SU-DHL-6 (cell line): ENCODE data around the gene ALG6.
"Not testable (repeated sequence)": the region's sequence is repeated elsewhere in the genome, so short reads cannot be mapped to it uniquely, and the experiment has no call there.

Source experiments
- H2AFZ ChIP-seq: fragments of 200-600 bp; sonication (generic); 2 replicates; pipeline ENCODE4 v1.6.1; 2014; ENCODE audit warnings: low read depth, mild to moderate bottlenecking, moderate library complexity, mixed read lengths, antibody characterized with exemption, low read length; ENCODE audit not compliant: severe bottlenecking
- H3F3A ChIP-seq: fragments of 200-600 bp; shearing (Covaris generic); 2 replicates; pipeline ENCODE4 v1.6.0; 2016; ENCODE audit warnings: antibody characterized with exemption, mild to moderate bottlenecking; ENCODE audit not compliant: insufficient read depth
- H3K27ac ChIP-seq: fragments of 200-600 bp; sonication (generic); 2 replicates; pipeline ENCODE4 v1.5.1; 2016; ENCODE audit warnings: low read depth, mild to moderate bottlenecking, low read length, moderate library complexity, mixed read lengths
- H3K27me3 ChIP-seq: fragments of 200-600 bp; sonication (generic), shearing (Covaris generic); 2 replicates; pipeline ENCODE4 v1.6.0; 2014; ENCODE audit warnings: mild to moderate bottlenecking, low read length
- H3K36me3 ChIP-seq: fragments of 200-600 bp; sonication (generic); 2 replicates; pipeline ENCODE4 v1.6.1; 2014; ENCODE audit warnings: mild to moderate bottlenecking, low read length, mixed read lengths
- H3K4me2 ChIP-seq: fragments of 300-600, 200-600 bp; shearing (Covaris generic), sonication (generic); 2 replicates; pipeline ENCODE4 v1.6.0; 2014; ENCODE audit warnings: low read length, low read depth, mild to moderate bottlenecking; ENCODE audit not compliant: poor library complexity, severe bottlenecking
- H3K4me3 ChIP-seq: fragments of 200-600 bp; sonication (generic); 2 replicates; pipeline ENCODE4 v1.5.1; 2014; ENCODE audit warnings: antibody characterized with exemption, low read length, mild to moderate bottlenecking, mixed read lengths; ENCODE audit not compliant: insufficient read depth, poor library complexity, severe bottlenecking
- H3K79me2 ChIP-seq: fragments of 200-600 bp; sonication (generic); 2 replicates; pipeline ENCODE4 v1.6.1; 2014; ENCODE audit warnings: mild to moderate bottlenecking, low read length, moderate library complexity; ENCODE audit not compliant: insufficient read depth
- H3K9ac ChIP-seq: fragments of 200-600 bp; sonication (generic); 2 replicates; pipeline ENCODE4 v1.7.0; 2014; ENCODE audit warnings: mild to moderate bottlenecking, low read length
- H3K9me2 ChIP-seq: fragments of 200-600 bp; sonication (generic); replicated peaks from 2 replicates; pipeline ENCODE4 v1.6.1; 2014; ENCODE audit warnings: low read length; ENCODE audit not compliant: insufficient read depth
- H3K9me3 ChIP-seq: fragments of 200-600 bp; sonication (generic); 2 replicates; pipeline ENCODE4 v1.6.1; 2014; ENCODE audit warnings: low read length, mixed read lengths; ENCODE audit not compliant: insufficient read depth
- H4K20me1 ChIP-seq: fragments of 200-600 bp; sonication (generic); 2 replicates; pipeline ENCODE4 v1.6.1; 2014; ENCODE audit warnings: low read depth, mild to moderate bottlenecking, antibody characterized with exemption, low read length, moderate library complexity, mixed read lengths
- EZH2phosphoT487 ChIP-seq: fragments of 200-600 bp; sonication (generic), shearing (Covaris generic); conservative IDR thresholded peaks from 2 replicates; pipeline ENCODE4 v1.6.1; 2018; ENCODE audit warnings: mild to moderate bottlenecking, antibody characterized with exemption, low read length, moderate library complexity, mixed read lengths
- TF ChIP-seq, protein P1 (sequence below): fragments of 200-600 bp; sonication (generic); IDR thresholded peaks from one replicate; pipeline ENCODE4 v1.5.1; 2017; ENCODE audit warnings: antibody characterized with exemption, mild to moderate bottlenecking, low read length, moderate library complexity; ENCODE audit not compliant: insufficient read depth, poor library complexity, severe bottlenecking

Gene ALG6

DNA sequence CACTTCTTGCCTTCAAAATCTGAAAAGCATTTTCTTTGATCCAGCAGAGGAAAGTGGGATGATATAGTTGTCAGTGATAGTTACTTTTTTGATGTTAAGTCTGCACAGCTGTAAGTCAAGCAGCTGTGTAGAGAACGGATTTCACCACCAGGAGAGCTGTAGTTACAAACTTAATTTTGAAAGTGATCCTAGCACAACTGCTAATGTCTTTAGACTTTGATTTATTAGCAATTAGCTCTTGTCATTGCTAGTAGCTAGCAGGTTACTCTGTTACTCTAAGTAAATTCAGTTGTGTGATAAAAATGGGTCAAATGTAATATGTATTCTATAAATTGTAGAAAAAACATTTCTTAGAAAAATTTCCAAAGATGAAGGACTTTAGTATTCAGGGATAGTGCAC lies 46.0 kb downstream of the ALG6 start:
- Histone ChIP-seq H3K9ac (no peak overlapping the region), H3K4me2 (no peak overlapping the region), H3K27ac (no peak overlapping the region), H3K79me2 (no peaks in the 10 kb centered on the region), H3K36me3 (peaks cover 16% of the 10 kb centered on the region; the same call in 1 of the 2 replicates), H4K20me1 (no peaks in the 10 kb centered on the region), H3K4me3 (no peak overlapping the region), H3K27me3 (no peaks in the 10 kb centered on the region), H3K9me3 (no peaks in the 10 kb centered on the region), H3F3A (no peaks in the 10 kb centered on the region), H2AFZ (no peak overlapping the region), H3K9me2 (no peaks in the 10 kb centered on the region)
- no peak for TF ChIP-seq EZH2phosphoT487

DNA sequence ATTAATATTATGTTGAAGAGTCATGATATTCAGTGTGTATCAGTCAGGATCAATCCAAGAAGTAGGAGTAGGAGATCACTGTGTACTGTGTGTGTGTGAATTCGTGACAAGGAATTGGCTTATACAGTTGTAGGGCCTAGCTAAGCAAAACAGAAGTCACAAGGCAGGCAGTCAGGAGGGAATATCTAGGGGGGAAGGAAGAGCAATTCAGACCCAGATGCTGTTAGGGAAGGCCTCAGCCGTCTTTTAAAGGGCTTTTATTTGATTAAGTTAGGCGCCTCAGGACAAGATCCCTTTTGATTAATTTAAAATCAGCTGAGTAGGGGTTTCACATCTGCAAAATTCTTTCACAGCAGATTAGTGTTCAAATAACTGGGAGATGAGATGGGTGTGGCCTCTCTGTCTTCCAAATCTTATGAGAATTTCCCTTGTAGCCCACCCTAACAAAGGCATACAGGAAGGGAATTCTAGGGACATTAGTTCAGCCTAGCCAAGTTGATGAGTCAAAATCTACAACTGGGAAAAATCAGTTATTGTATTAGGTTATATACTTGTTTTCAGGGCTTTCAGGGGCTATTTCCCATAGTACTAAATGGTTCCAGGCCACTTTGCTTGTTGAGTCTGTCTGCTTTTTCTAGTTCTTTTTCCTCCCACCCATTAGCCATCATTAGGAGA lies 47.4 kb downstream of the ALG6 start:
- H3K9me3 ChIP-seq: no peaks in the 10 kb centered on the region
- no peak overlapping the region for H3K27ac ChIP-seq
- no peak overlapping the region for H3K4me3 ChIP-seq
- H3K4me2 ChIP-seq: no peak overlapping the region
- no peaks in the 10 kb centered on the region for H3K27me3 ChIP-seq
- no peaks in the 10 kb centered on the region for H3F3A ChIP-seq
- TF ChIP-seq, protein P1, sequence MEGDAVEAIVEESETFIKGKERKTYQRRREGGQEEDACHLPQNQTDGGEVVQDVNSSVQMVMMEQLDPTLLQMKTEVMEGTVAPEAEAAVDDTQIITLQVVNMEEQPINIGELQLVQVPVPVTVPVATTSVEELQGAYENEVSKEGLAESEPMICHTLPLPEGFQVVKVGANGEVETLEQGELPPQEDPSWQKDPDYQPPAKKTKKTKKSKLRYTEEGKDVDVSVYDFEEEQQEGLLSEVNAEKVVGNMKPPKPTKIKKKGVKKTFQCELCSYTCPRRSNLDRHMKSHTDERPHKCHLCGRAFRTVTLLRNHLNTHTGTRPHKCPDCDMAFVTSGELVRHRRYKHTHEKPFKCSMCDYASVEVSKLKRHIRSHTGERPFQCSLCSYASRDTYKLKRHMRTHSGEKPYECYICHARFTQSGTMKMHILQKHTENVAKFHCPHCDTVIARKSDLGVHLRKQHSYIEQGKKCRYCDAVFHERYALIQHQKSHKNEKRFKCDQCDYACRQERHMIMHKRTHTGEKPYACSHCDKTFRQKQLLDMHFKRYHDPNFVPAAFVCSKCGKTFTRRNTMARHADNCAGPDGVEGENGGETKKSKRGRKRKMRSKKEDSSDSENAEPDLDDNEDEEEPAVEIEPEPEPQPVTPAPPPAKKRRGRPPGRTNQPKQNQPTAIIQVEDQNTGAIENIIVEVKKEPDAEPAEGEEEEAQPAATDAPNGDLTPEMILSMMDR: no peak
- no peak for TF ChIP-seq EZH2phosphoT487
- no peaks in the 10 kb centered on the region for H3K9me2 ChIP-seq
- no peaks in the 10 kb centered on the region for H4K20me1 ChIP-seq
- no peaks in the 10 kb centered on the region for H3K79me2 ChIP-seq
- H3K36me3 ChIP-seq: peaks cover 25% of the 10 kb centered on the region; the same call in 1 of the 2 replicates
- H3K9ac ChIP-seq: no peak overlapping the region
- no peak overlapping the region for H2AFZ ChIP-seq

DNA sequence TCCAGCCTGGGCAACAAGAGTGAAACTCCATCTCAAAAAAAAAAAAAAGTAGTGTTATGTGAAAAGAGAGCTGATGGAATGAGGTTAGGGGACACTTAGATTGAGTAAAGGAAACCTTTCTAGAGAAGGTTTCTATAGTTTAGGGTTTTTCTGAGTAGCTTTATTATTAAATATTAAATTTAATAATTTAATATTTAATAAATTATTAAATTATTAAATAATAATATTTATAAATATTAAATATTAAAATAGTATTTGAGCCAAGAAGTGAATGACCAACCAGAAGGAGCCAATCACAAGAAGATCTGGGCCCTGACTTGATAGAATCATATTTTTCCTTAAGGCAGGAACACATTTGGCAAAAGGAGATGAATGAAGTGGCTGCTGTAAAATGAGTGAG lies 50.7 kb downstream of the ALG6 start:
- Histone ChIP-seq H3K4me3 (no peak overlapping the region), H4K20me1 (no peaks in the 10 kb centered on the region), H3K36me3 (peaks cover 22% of the 10 kb centered on the region; the same call in 1 of the 2 replicates), H3K79me2 (no peaks in the 10 kb centered on the region), H3K9ac (no peak overlapping the region), H3K9me2 (no peaks in the 10 kb centered on the region), H3K4me2 (no peak overlapping the region), H3K9me3 (no peaks in the 10 kb centered on the region), H3K27ac (no peak overlapping the region), H3K27me3 (no peaks in the 10 kb centered on the region), H2AFZ (no peak overlapping the region), H3F3A (no peaks in the 10 kb centered on the region)
- TF ChIP-seq EZH2phosphoT487: no peak
- TF ChIP-seq, protein P1: no peak

DNA sequence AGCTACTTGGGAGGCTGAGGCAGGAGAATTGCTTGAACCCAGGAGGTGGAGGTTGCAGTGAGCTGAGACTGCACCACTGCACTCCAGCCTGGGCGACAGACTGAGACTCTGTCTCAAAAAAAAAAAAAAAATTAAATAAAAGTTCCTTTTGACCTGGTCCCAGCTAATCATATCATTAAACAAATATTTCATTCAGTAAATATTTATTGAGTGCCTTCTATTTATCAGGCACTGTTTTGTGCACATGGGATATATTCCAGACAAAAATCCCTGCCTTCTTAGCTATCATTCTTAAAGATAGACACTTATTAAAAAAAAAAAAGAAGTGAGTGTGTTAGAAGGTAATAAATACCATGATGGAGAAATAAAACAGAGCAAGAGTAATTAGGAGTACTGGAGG lies 53.3 kb downstream of the ALG6 start:
- not testable (repeated sequence) for H4K20me1 ChIP-seq, H3K4me3 ChIP-seq, H3K9me2 ChIP-seq, H3K27ac ChIP-seq, H2AFZ ChIP-seq, H3F3A ChIP-seq, H3K4me2 ChIP-seq, H3K9ac ChIP-seq, H3K27me3 ChIP-seq, H3K79me2 ChIP-seq, H3K9me3 ChIP-seq
- peaks cover 19% of the 10 kb centered on the region; the same call in 1 of the 2 replicates for H3K36me3 ChIP-seq
